GM18870 (cell line): Measurements from ENCODE around the gene CIROP.
"Not testable (repeated sequence)": the region's sequence is repeated elsewhere in the genome, so short reads cannot be mapped to it uniquely, and the experiment has no call there.

ENCODE experiments used
- ATAC-seq: cut with Tn5 transposase; IDR thresholded peaks from one replicate; pipeline ENCODE4 v1.9.1; 2021; ENCODE audit warnings: moderate library complexity; ENCODE audit not compliant: unreplicated experiment

The CIROP gene

DNA sequence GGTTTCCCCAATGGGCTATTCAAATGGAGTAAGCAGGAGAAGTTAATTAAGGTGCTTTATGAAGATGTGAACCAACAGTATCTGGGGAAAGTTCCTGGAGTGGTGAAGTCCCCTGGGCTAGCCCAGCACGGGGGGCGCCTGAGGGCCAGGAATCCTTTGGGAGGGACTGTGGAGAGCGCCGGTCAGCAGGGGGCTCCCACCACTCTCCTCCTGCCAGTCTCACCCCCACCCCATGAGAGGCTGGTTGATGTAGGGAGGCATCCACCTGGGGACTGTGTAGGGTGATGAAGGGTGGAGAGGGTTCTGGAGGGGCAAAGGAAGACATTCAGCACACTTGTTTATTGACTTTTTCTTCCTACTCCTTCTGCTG lies 9.9 kb upstream of the CIROP start:
- ATAC-seq: no peak

- ATAC-seq: no peak
Measured at GRCh38 chr14:23114120-23114458, 9.3 kb upstream of the CIROP start.

GRCh38 chr14:23113431-23114119 lies 8.8 kb upstream of the CIROP start:
- ATAC-seq: no peak

DNA sequence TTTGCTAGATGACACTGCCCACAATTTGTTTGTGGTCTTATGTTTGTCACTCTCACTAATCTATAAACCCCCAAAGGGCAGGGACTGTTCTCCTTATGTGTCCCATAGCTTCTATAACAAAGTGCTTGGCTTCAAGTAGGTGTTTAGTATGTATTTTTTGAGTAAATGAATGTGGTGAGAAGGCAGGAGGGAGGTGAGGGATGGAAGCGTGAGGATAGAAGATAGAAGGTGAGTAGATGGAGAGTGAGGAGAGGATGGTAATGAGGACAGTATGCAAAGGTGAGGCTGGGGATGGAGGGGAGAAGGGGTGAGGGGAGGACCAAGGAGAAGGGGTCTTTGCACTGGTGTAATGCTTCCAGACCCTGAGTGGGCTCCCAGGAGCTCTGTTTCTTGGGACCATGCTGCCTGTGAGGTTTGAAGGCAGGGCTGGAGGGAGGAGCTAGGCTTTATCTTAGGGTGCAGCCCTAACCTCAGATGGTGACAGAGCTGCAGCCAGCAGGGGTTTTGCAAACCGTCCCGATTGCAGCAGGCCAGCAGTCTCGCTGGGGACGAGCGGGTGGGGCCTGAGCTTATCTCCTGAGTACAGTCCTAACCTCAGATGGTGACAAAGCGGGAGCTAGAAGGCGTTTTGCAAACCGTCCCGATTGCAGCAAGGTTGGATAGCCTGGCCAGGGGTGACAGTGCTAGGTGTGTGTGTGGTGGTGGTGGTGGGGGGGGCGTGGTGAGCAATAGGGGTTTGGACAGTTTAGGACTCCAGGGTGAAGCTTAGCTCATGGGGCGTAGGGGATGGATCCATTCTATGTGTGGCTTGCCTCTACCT lies 7.8 kb upstream of the CIROP start:
- no peak for ATAC-seq

- no peak for ATAC-seq
Measured at GRCh38 chr14:23110579-23111365, 6.0 kb upstream of the CIROP start.

- no peak for ATAC-seq
Measured at GRCh38 chr14:23109769-23110168, 5.0 kb upstream of the CIROP start.

GRCh38 chr14:23108169-23108568 lies 3.4 kb upstream of the CIROP start:
- ATAC-seq: not testable (repeated sequence)

GRCh38 chr14:23107620-23108019 lies 2.8 kb upstream of the CIROP start:
- ATAC-seq: not testable (repeated sequence)

DNA sequence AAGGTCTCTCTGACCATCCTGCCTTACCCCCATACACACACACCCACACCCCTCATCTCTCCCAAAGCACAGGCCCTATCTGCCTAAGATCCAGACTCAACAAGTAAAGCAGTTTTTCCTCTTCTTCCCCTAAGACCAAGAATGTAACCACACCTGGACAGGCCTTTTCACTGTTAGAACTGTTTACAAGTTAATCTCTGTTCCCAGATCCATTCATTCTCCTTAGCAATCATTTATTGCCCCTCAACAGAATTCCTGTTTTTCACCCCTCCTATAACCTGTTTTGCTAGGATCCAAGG lies 1.9 kb upstream of the CIROP start:
- ATAC-seq: no peak

DNA sequence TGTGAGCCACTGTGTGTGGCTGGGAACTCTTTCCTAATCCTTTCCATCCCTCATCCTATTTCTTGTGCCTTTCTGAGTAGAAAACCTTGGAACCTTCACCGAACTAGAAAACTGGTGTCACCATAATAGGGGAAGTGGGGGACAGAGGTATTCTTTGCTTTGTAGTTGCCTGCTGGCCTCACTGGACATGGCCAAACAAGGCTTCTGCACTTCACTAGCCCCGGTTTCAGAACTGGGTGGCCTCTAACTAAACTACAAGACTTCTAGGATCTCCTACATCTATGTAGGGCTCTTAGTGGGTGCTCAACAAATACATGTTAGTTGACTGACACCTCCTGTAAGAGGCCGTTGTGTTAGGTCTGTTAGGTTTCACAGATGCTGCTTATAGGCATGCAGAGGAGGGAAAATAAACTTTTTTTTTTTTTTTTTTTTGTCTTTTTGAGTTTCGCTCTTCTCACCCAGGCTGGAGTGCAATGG lies 597 bp upstream of the CIROP start:
- ATAC-seq: no peak

- ATAC-seq: no peak
Measured at GRCh38 chr14:23104070-23104590, 659 bp downstream of the CIROP start.

- ATAC-seq: no peak
Measured at GRCh38 chr14:23103581-23103980, 1.2 kb downstream of the CIROP start.

DNA sequence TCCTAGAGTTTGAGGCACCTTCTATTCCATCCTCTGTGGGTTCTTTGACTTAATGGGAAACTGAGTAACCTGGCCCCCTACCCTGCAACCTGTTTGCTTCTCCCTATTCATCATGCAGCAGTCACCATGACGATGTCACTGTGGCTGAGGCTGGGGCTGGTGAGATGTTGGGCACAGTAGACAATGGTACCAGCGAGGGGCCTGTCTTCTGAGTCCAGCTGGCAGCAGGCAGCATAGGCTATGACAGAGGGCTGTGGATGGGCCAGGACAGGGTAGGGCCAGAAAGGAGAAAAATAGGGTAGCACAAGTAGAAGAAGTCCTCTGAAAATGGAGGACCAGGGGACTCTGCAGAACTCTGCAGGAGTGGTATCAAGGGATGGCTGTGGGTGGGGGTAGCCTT lies 2.0 kb downstream of the CIROP start:
- no peak for ATAC-seq

- no peak for ATAC-seq
Measured at GRCh38 chr14:23101986-23102625, 2.7 kb downstream of the CIROP start.

GRCh38 chr14:23101213-23101970 lies 3.4 kb downstream of the CIROP start:
- ATAC-seq: no peak

GRCh38 chr14:23099212-23099861 lies 5.5 kb downstream of the CIROP start:
- no peak for ATAC-seq

DNA sequence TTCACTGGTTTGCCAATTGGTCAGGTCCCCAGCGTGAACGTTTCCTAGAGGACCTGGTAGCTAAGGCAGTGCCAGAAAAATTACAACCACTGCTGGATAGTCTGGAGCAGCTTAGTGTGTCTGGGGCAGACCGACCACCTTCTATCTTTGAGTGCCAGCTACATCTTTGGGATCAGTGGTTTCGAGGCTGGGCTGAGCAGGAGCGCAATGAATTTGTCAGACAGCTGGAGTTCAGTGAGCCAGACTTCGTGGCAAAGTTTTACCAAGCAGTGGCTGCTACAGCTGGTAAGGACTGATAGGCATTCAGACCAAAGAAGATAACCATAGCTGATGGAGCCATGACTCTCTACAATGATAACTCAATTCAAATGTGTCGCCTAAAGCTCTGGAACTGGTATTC lies 7.0 kb downstream of the CIROP start:
- no peak for ATAC-seq

DNA sequence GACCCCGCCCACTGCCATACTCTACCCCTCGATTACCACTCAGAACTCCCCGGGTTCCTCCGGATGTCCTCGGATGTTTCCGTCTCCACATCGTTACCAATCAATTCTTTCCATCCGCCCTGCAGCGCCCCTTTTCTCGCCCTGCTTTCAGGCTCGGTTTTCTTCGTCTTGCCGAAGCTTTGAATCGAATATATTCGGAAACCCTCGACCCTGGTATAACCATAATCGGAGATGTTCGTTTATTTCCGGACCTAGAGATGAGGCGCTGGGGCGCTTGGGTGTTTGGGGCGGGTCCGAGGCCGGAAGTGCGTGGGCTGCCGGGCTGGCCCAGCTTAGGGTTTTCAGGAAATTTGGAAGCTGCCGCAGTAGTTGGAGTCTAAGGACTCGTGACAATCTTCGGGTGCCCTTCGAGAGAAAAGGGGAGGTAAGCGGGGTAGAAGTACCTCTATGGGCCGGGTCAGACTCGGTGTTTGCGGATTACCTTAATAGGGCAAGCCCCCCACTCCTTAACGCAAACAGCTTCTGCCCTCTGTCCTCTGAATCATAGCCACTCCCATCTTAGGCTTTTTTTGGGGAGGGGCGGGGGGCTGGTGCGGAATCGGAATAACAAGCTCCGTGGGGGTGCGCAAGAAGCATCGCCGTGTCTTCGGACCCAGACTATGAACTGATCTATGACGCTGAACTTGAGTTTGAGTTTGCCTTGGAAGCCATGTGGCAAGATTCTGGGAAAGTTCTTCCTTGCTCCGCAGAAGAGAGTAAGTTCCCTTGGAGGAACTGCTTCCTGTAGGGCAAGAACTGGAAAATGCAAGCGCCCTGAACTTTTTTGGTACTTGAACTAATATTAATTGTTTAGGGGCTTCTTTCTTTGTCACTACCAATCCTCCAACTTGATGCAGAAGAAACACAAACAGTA lies 9.3 kb downstream of the CIROP start, which contains the start of gene C14orf119:
TSS of gene C14orf119 (plus strand) at position 310 of the 913 bp plus-strand sequence. CDS start 2,154 bp downstream, outside the sequence.
- peak; percentile 96 for ATAC-seq
